ENCODE measurements around the gene TMIGD2.
"Not testable (repeated sequence)": the region's sequence is repeated elsewhere in the genome, so short reads cannot be mapped to it uniquely, and the experiment has no call there.

The TMIGD2 gene

GRCh38 chr19:4302243-4302640, at the start of gene TMIGD2:
TSS of gene TMIGD2 (minus strand) at chr19:4302389. CDS start at chr19:4302385, 4 bp downstream.
- no peak for DNase-seq (ENCODE audit: low read depth)
- H3K4me3 ChIP-seq (replicated peaks; ENCODE audit: low read depth, low read length) = no peak within 1 kb of the TSS
- no peak for TF ChIP-seq CTCF (IDR thresholded peaks at IDR 0.05; ENCODE audit: low read length, missing control alignments)

- no peak for TF ChIP-seq CTCF (IDR thresholded peaks at IDR 0.05; ENCODE audit: low read length, missing control alignments)
- H3K4me3 ChIP-seq (replicated peaks; ENCODE audit: low read depth, low read length) = no peak overlapping the region
- DNase-seq (ENCODE audit: low read depth) = no peak
These were observed 48.5 kb upstream of the TMIGD2 start for GRCh38 chr19:4350726-4351125.

GRCh38 chr19:4350111-4350510, 47.9 kb upstream of the TMIGD2 start:
- TF ChIP-seq CTCF (IDR thresholded peaks at IDR 0.05; ENCODE audit: low read length, missing control alignments) = no peak
- no peak overlapping the region for H3K4me3 ChIP-seq (replicated peaks; ENCODE audit: low read depth, low read length)
- no peak for DNase-seq (ENCODE audit: low read depth)

GRCh38 chr19:4349225-4349624, 47.0 kb upstream of the TMIGD2 start:
- DNase-seq (ENCODE audit: low read depth) = not testable (repeated sequence)

GRCh38 chr19:4347521-4347920, 45.3 kb upstream of the TMIGD2 start:
- no peak for DNase-seq (ENCODE audit: low read depth)
- TF ChIP-seq CTCF (IDR thresholded peaks at IDR 0.05; ENCODE audit: low read length, missing control alignments) = no peak
- no peak overlapping the region for H3K4me3 ChIP-seq (replicated peaks; ENCODE audit: low read depth, low read length)

More at GRCh38 chr19:4349225-4349624, 47.0 kb upstream of the TMIGD2 start:
- H3K4me3 ChIP-seq (replicated peaks; ENCODE audit: low read depth, low read length) = not testable (repeated sequence)

GRCh38 chr19:4346020-4346383, 43.8 kb upstream of the TMIGD2 start:
- no peak overlapping the region for H3K4me3 ChIP-seq (replicated peaks; ENCODE audit: low read depth, low read length)
- TF ChIP-seq CTCF (IDR thresholded peaks at IDR 0.05; ENCODE audit: low read length, missing control alignments) = no peak
- DNase-seq (ENCODE audit: low read depth) = no peak

GRCh38 chr19:4345342-4346019, 43.3 kb upstream of the TMIGD2 start:
- no peak for DNase-seq (ENCODE audit: low read depth)
- H3K4me3 ChIP-seq (replicated peaks; ENCODE audit: low read depth, low read length) = no peak overlapping the region
- TF ChIP-seq CTCF (IDR thresholded peaks at IDR 0.05; ENCODE audit: low read length, missing control alignments) = no peak
